ENCODE results near the gene ARMC3.

Gene ARMC3

GRCh38 chr10:23015021-23015707, 87.3 kb downstream of the ARMC3 start:
- no peak overlapping the region for H3K4me3 ChIP-seq (ENCODE audit: low read depth, low read length)
- no peak for DNase-seq (ENCODE audit: low read depth, low spot score)
- TF ChIP-seq CTCF (IDR thresholded peaks at IDR 0.05; ENCODE audit: low read depth, low read length), result no peak
- in situ Hi-C loops (cut with HindIII; ENCODE audit: low sequenced_read_pairs), result no loop called here

- in situ Hi-C loops (cut with HindIII; ENCODE audit: low sequenced_read_pairs), result no loop called here
- H3K4me3 ChIP-seq (ENCODE audit: low read depth, low read length), result no peak overlapping the region
- no peak for DNase-seq (ENCODE audit: low read depth, low spot score)
- no peak for TF ChIP-seq CTCF (IDR thresholded peaks at IDR 0.05; ENCODE audit: low read depth, low read length)
Measured at GRCh38 chr10:23016636-23017035, 88.8 kb downstream of the ARMC3 start.

- DNase-seq (ENCODE audit: low read depth, low spot score), result no peak
- TF ChIP-seq CTCF (IDR thresholded peaks at IDR 0.05; ENCODE audit: low read depth, low read length), result no peak
- in situ Hi-C loops (cut with HindIII; ENCODE audit: low sequenced_read_pairs), result no loop called here
- H3K4me3 ChIP-seq (ENCODE audit: low read depth, low read length), result no peak overlapping the region
Measured at GRCh38 chr10:23019633-23020032, 91.8 kb downstream of the ARMC3 start.

- in situ Hi-C loops (cut with HindIII; ENCODE audit: low sequenced_read_pairs), result no loop called here
- DNase-seq (ENCODE audit: low read depth, low spot score), result no peak
- H3K4me3 ChIP-seq (ENCODE audit: low read depth, low read length), result no peak overlapping the region
- TF ChIP-seq CTCF (IDR thresholded peaks at IDR 0.05; ENCODE audit: low read depth, low read length), result no peak
Measured at GRCh38 chr10:23021430-23021829, 93.6 kb downstream of the ARMC3 start.

- TF ChIP-seq CTCF (IDR thresholded peaks at IDR 0.05; ENCODE audit: low read depth, low read length), result no peak
- no peak overlapping the region for H3K4me3 ChIP-seq (ENCODE audit: low read depth, low read length)
- in situ Hi-C loops (cut with HindIII; ENCODE audit: low sequenced_read_pairs), result no loop called here
- DNase-seq (ENCODE audit: low read depth, low spot score), result no peak
Measured at GRCh38 chr10:23024002-23024401, 96.1 kb downstream of the ARMC3 start.

- no peak for DNase-seq (ENCODE audit: low read depth, low spot score)
- no peak for TF ChIP-seq CTCF (IDR thresholded peaks at IDR 0.05; ENCODE audit: low read depth, low read length)
- H3K4me3 ChIP-seq (ENCODE audit: low read depth, low read length), result no peak overlapping the region
- in situ Hi-C loops (cut with HindIII; ENCODE audit: low sequenced_read_pairs), result no loop called here
Measured at GRCh38 chr10:23031318-23031717, 103.5 kb downstream of the ARMC3 start.
